HFFc6 (cell line): ENCODE results near the gene KRTAP5-8. TPM values are rescaled to one million over a fixed set of nuclear protein-coding genes. Genes with fewer than 3 reads are reported as not detected.

ENCODE experiments used
- DNase-seq: peaks from one replicate; pipeline ENCODE4 v3.0.0-alpha.2; 2018
- H3K27ac Mint-ChIP-seq: 2 replicates; pipeline ENCODE4 v1.8.0; 2020; ENCODE audit warnings: mild to moderate bottlenecking, mixed read lengths
- H3K27me3 Mint-ChIP-seq: 2 replicates; pipeline ENCODE4 v1.8.0; 2021; ENCODE audit warnings: mild to moderate bottlenecking, moderate library complexity, mixed read lengths; ENCODE audit not compliant: insufficient read depth
- H3K36me3 Mint-ChIP-seq: 2 replicates; pipeline ENCODE4 v1.8.0; 2021; ENCODE audit warnings: low read depth, mixed read lengths
- H3K4me1 Mint-ChIP-seq: 2 replicates; pipeline ENCODE4 v1.8.0; 2020; ENCODE audit warnings: low read depth, mixed read lengths
- H3K4me3 Mint-ChIP-seq: 2 replicates; pipeline ENCODE4 v1.8.0; 2020; ENCODE audit warnings: mild to moderate bottlenecking, moderate library complexity, mixed read lengths
- H3K9me3 Mint-ChIP-seq: 2 replicates; pipeline ENCODE4 v1.8.0; 2020; ENCODE audit warnings: mild to moderate bottlenecking, mixed read lengths
- total RNA-seq, 6 experiments: library from RNA; stranded (reverse); fragmentation: NEBNext Ultra II Directional; extraction: Animal tissue kit (Norgen Biotek cat#: 25700); gene quantifications; 2 replicates in 1 of 6; 3 replicates in 5 of 6; pipeline ENCODE4 v1.2.3, GENCODE V29; 2021
- TF ChIP-seq, protein P1 (sequence below): fragments of 200-600 bp; sonication (generic); IDR thresholded peaks from 2 replicates; pipeline ENCODE4 v1.5.0; 2021; ENCODE audit warnings: antibody characterized with exemption, mild to moderate bottlenecking

The KRTAP5-8 gene
- total RNA-seq, 6 experiments from 2014 or later: not detected

DNA sequence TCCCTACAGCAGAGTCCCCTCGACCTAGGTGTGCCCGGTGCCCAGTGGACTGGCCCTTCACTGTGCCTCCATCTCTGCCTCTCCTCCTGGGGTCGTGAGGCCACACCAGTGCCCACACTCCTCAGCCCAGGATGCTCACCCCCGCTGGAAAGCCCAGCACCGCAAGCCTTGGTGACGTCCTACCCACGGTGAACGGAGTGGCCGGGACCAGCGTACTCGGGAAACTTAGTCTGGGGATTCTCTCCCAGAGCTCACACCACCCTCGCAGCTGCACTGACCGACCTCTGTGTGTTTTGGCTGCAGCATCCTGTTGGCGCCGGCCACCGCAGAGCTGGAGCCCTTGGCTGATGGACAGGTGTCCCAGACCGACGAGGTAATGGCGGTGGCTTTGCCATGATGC lies 46.3 kb upstream of the KRTAP5-8 start:
- no peak overlapping the region for H3K4me3 Mint-ChIP-seq
- DNase-seq: no peak
- H3K4me1 Mint-ChIP-seq: peaks cover 20% of the 10 kb centered on the region
- peaks cover 45% of the 10 kb centered on the region for H3K36me3 Mint-ChIP-seq
- TF ChIP-seq, protein P1, sequence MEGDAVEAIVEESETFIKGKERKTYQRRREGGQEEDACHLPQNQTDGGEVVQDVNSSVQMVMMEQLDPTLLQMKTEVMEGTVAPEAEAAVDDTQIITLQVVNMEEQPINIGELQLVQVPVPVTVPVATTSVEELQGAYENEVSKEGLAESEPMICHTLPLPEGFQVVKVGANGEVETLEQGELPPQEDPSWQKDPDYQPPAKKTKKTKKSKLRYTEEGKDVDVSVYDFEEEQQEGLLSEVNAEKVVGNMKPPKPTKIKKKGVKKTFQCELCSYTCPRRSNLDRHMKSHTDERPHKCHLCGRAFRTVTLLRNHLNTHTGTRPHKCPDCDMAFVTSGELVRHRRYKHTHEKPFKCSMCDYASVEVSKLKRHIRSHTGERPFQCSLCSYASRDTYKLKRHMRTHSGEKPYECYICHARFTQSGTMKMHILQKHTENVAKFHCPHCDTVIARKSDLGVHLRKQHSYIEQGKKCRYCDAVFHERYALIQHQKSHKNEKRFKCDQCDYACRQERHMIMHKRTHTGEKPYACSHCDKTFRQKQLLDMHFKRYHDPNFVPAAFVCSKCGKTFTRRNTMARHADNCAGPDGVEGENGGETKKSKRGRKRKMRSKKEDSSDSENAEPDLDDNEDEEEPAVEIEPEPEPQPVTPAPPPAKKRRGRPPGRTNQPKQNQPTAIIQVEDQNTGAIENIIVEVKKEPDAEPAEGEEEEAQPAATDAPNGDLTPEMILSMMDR: no peak
- no peaks in the 10 kb centered on the region for H3K27me3 Mint-ChIP-seq
- no peaks in the 10 kb centered on the region for H3K9me3 Mint-ChIP-seq
- no peak overlapping the region for H3K27ac Mint-ChIP-seq

DNA sequence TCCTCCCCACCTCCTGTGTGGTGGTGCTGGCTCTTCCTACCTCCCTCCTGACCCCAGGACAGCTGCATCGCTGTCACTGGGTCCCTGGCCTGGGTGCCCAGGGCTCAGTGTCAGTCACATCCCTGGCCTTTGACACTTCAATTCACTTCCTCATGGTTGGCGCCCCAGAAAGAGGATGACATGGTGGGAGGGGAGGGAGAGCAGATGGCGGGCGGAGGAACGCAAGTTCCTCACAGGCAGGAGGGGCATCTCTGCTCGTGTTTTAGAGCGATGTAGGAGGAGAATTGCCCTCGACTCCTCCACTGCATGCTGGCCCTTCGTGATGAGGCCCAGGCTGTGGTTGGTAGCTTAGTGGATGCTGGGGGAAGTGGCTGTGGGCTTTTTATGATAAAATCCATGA lies 45.9 kb upstream of the KRTAP5-8 start:
- no peak overlapping the region for H3K4me3 Mint-ChIP-seq
- DNase-seq: no peak
- TF ChIP-seq, protein P1: no peak
- no peak overlapping the region for H3K27ac Mint-ChIP-seq
- peaks cover 20% of the 10 kb centered on the region for H3K4me1 Mint-ChIP-seq
- no peaks in the 10 kb centered on the region for H3K27me3 Mint-ChIP-seq
- peaks cover 47% of the 10 kb centered on the region for H3K36me3 Mint-ChIP-seq
- no peaks in the 10 kb centered on the region for H3K9me3 Mint-ChIP-seq

GRCh38 chr11:71495286-71496230 lies 42.3 kb upstream of the KRTAP5-8 start:
- no peak for DNase-seq
- TF ChIP-seq, protein P1: no peak
- Mint-ChIP-seq H3K9me3 (no peaks in the 10 kb centered on the region), H3K36me3 (peaks cover 59% of the 10 kb centered on the region), H3K27me3 (no peaks in the 10 kb centered on the region), H3K4me1 (no peaks in the 10 kb centered on the region), H3K27ac (no peak overlapping the region), H3K4me3 (no peak overlapping the region)

GRCh38 chr11:71496421-71496820 lies 41.4 kb upstream of the KRTAP5-8 start:
- Mint-ChIP-seq H3K4me1 (no peaks in the 10 kb centered on the region), H3K27ac (no peak overlapping the region), H3K9me3 (no peaks in the 10 kb centered on the region), H3K36me3 (peaks cover 57% of the 10 kb centered on the region), H3K4me3 (no peak overlapping the region), H3K27me3 (no peaks in the 10 kb centered on the region)
- TF ChIP-seq, protein P1: no peak
- no peak for DNase-seq

- H3K9me3 Mint-ChIP-seq: no peaks in the 10 kb centered on the region
- H3K36me3 Mint-ChIP-seq: peaks cover 48% of the 10 kb centered on the region
- H3K4me3 Mint-ChIP-seq: no peak overlapping the region
- no peaks in the 10 kb centered on the region for H3K4me1 Mint-ChIP-seq
- no peak overlapping the region for H3K27ac Mint-ChIP-seq
- DNase-seq: no peak
- no peaks in the 10 kb centered on the region for H3K27me3 Mint-ChIP-seq
- TF ChIP-seq, protein P1: no peak
Observed at GRCh38 chr11:71498091-71498490, 39.7 kb upstream of the KRTAP5-8 start.
